Upper lobe of right lung (tissue), 1 donor: ENCODE results near the gene CDIPT. TPM values are rescaled to one million over a fixed set of nuclear protein-coding genes. Genes with fewer than 3 reads are reported as not detected.
"Not testable (repeated sequence)": the region's sequence is repeated elsewhere in the genome, so short reads cannot be mapped to it uniquely, and the experiment has no call there.

Experiments used
- ATAC-seq: fragments of 200-7000 bp; cut with Tn5 transposase; one replicate; pipeline ENCODE4 v1.9.1; 2020; ENCODE audit warnings: mild to moderate bottlenecking, moderate library complexity
- DNase-seq: peaks from one replicate; pipeline ENCODE4 v3.0.0-alpha.2; 2020
- H3K27ac ChIP-seq: fragments of 200-600 bp; one replicate; pipeline ENCODE4 v1.8.0; 2022
- H3K27me3 ChIP-seq: fragments of 200-600 bp; one replicate; pipeline ENCODE4 v1.8.0; 2022; ENCODE audit warnings: mild to moderate bottlenecking
- H3K36me3 ChIP-seq: fragments of 200-600 bp; one replicate; pipeline ENCODE4 v1.8.0; 2022
- H3K4me1 ChIP-seq: fragments of 200-600 bp; one replicate; pipeline ENCODE4 v1.8.0; 2022
- H3K4me3 ChIP-seq: fragments of 200-600 bp; one replicate; pipeline ENCODE4 v1.8.0; 2022; ENCODE audit warnings: mild to moderate bottlenecking
- H3K9me3 ChIP-seq: fragments of 200-600 bp; one replicate; pipeline ENCODE4 v1.8.0; 2022
- intact Hi-C: fragments of 100-400 bp; cut with DNase I; formaldehyde crosslinking; loops from one replicate; pipeline ENCODE4 v1.11.0; 2022
- total RNA-seq: library from RNA; stranded (reverse); fragmentation: NEBNext Ultra II Directional; extraction: Animal tissue kit (Norgen Biotek cat#: 25700); gene quantifications from one replicate; pipeline ENCODE4 v1.2.1, GENCODE V29; 2021
- TF ChIP-seq, protein P1 (sequence below): fragments of 200-600 bp; IDR thresholded peaks from one replicate; pipeline ENCODE4 v1.8.0; 2022; ENCODE audit warnings: antibody characterized with exemption
- donor health status: DM: no; HTN: yes; CAD: no; lungs with severe emphysema.

The CDIPT gene
- total RNA-seq, 1 donor from 2014 or later: 83.2 TPM

DNA sequence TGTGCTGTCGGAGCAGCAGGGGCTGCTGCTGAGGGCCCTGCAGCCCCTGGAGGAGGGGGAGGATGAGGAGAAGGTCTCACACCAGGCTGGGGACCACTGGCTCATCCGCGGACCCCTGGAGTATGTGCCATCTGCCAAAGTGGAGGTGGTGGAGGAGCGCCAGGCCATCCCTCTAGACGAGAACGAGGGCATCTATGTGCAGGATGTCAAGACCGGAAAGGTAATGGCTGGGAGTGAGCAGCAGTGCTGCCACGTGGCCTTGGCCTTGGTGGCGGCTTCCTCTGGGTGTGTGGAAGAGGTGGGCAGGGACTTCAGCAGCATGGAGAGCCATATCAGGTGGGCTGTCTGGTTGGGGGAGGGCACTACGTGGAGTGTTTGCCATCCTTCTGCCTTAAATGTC, 22.8 kb downstream of the CDIPT start:
- no peak for ATAC-seq
- H3K9me3 ChIP-seq: no peaks in the 10 kb centered on the region
- DNase-seq: no peak
- no peak overlapping the region for H3K27ac ChIP-seq
- no peaks in the 10 kb centered on the region for H3K4me1 ChIP-seq
- peaks cover 97% of the 10 kb centered on the region for H3K36me3 ChIP-seq
- no peaks in the 10 kb centered on the region for H3K27me3 ChIP-seq
- intact Hi-C loops: no loop called here
- no peak overlapping the region for H3K4me3 ChIP-seq
- TF ChIP-seq, protein P1, sequence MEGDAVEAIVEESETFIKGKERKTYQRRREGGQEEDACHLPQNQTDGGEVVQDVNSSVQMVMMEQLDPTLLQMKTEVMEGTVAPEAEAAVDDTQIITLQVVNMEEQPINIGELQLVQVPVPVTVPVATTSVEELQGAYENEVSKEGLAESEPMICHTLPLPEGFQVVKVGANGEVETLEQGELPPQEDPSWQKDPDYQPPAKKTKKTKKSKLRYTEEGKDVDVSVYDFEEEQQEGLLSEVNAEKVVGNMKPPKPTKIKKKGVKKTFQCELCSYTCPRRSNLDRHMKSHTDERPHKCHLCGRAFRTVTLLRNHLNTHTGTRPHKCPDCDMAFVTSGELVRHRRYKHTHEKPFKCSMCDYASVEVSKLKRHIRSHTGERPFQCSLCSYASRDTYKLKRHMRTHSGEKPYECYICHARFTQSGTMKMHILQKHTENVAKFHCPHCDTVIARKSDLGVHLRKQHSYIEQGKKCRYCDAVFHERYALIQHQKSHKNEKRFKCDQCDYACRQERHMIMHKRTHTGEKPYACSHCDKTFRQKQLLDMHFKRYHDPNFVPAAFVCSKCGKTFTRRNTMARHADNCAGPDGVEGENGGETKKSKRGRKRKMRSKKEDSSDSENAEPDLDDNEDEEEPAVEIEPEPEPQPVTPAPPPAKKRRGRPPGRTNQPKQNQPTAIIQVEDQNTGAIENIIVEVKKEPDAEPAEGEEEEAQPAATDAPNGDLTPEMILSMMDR: no peak

DNA sequence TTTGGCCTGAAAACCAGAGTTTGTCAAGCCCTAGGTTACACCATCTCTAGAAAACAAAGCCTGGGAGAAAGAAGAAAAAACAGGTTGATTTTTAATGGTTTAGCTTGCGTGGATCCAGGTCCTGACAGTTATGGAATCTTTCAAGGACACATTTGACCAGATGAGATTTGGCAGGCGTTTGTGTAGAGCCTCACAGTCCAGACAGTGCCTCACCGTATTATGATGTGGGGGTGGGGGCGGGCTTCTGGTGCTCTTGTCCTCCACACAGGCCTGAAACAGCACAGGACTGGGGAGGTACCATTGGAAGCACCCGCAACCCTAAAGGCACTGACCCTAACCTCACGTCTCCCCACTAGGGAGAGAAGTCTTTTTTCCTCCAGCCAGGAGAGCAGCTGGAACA, 23.2 kb downstream of the CDIPT start:
- TF ChIP-seq, protein P1: no peak
- H3K4me3 ChIP-seq: no peak overlapping the region
- H3K4me1 ChIP-seq: no peaks in the 10 kb centered on the region
- H3K36me3 ChIP-seq: peaks cover 97% of the 10 kb centered on the region
- no peak for DNase-seq
- H3K9me3 ChIP-seq: no peaks in the 10 kb centered on the region
- no peaks in the 10 kb centered on the region for H3K27me3 ChIP-seq
- no peak overlapping the region for H3K27ac ChIP-seq
- ATAC-seq: no peak
- intact Hi-C loops: no loop called here

DNA sequence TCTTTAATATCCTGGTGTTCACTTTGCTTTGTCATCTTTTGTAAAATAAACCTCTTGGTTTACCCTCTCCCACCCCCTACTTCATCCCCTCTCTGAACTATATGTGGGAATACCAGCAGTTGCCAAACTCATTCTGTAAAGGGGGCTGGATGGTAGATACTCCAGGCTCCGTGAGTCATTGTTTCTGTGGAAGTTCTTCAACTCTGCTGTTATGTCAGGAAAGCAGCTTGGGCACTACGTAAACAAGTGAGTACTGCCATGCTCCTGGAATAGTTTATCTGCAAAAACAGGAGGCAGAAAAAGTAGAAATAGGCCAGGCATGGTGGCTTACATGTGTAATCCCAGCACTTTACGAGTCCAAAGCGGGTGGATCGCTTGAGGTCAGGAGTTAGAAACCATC, 25.2 kb downstream of the CDIPT start:
- ATAC-seq: no peak
- Histone ChIP-seq H3K4me3 (no peak overlapping the region), H3K4me1 (no peaks in the 10 kb centered on the region), H3K27me3 (no peaks in the 10 kb centered on the region), H3K9me3 (no peaks in the 10 kb centered on the region), H3K27ac (no peak overlapping the region), H3K36me3 (peaks cover 100% of the 10 kb centered on the region)
- TF ChIP-seq, protein P1: no peak
- intact Hi-C loops: no loop called here
- DNase-seq: no peak

DNA sequence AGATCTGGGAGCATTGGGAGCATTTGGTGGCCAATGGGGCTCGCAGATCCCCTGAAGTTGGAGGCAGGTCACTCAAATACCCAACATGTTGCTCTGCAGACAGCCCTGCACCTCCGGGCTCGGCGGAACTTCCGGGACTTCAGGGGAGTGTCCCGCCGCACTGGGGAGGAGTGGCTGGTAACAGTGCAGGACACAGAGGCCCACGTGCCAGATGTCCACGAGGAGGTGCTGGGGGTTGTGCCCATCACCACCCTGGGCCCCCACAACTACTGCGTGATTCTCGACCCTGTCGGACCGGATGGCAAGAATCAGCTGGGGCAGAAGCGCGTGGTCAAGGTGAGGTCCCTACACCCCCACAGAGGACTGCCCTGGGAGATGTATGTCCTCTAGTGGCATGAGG, 26.4 kb downstream of the CDIPT start:
- Histone ChIP-seq H3K4me1 (no peaks in the 10 kb centered on the region), H3K27me3 (no peaks in the 10 kb centered on the region), H3K36me3 (peaks cover 100% of the 10 kb centered on the region), H3K9me3 (no peaks in the 10 kb centered on the region), H3K27ac (no peak overlapping the region), H3K4me3 (no peak overlapping the region)
- DNase-seq (no peak), ATAC-seq (no peak)
- TF ChIP-seq, protein P1: no peak
- intact Hi-C loops: no loop called here

DNA sequence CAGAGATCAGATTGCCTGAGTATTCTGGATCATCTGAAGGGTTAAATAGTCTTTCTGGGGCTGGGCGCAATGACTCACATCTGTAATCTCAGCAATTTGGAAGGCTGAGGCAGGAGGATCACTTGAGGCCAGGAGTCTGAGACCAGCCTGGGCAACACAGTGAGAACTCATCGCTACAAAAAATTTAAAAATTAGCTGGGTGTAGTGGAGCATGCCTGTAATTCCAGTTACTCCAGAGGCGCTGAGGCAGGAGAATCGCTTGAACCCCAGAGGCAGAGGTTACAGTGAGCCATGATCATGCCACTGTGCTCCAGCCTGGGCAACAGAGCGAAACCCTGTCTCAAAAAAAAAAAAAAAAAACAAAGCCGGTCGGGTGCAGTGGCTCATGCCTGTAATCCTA, 27.1 kb downstream of the CDIPT start:
- H3K4me1 ChIP-seq: no peaks in the 10 kb centered on the region
- ATAC-seq (no peak), DNase-seq (no peak)
- H3K4me3 ChIP-seq: no peak overlapping the region
- TF ChIP-seq, protein P1: no peak
- no peaks in the 10 kb centered on the region for H3K9me3 ChIP-seq
- intact Hi-C loops: no loop called here
- H3K27ac ChIP-seq: no peak overlapping the region
- H3K27me3 ChIP-seq: no peaks in the 10 kb centered on the region
- peaks cover 100% of the 10 kb centered on the region for H3K36me3 ChIP-seq

DNA sequence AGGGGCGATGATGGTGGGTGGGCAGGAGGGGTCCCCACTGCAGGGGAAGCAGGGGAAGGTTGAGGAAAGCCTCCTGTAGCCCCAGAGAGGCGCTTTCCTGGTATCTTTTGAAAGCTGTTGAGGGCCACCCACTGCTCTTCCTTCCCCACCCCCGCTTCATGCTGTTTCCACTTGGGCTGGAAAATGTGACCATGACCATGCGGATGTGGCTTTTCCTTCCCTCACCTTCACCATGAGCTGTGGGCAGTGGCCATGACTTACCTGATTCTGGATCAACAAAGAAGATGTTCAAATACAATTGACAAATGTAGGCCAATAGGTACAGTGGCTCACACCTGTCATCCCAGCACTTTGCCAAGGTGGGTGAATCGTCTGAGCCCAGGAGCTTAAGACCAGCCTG, 28.9 kb downstream of the CDIPT start:
- intact Hi-C loops: no loop called here
- no peak overlapping the region for H3K4me3 ChIP-seq
- H3K27me3 ChIP-seq: no peaks in the 10 kb centered on the region
- no peak overlapping the region for H3K27ac ChIP-seq
- H3K36me3 ChIP-seq: peaks cover 92% of the 10 kb centered on the region
- TF ChIP-seq, protein P1: no peak
- DNase-seq: no peak
- H3K9me3 ChIP-seq: no peaks in the 10 kb centered on the region
- ATAC-seq: no peak
- H3K4me1 ChIP-seq: peaks cover 2% of the 10 kb centered on the region

DNA sequence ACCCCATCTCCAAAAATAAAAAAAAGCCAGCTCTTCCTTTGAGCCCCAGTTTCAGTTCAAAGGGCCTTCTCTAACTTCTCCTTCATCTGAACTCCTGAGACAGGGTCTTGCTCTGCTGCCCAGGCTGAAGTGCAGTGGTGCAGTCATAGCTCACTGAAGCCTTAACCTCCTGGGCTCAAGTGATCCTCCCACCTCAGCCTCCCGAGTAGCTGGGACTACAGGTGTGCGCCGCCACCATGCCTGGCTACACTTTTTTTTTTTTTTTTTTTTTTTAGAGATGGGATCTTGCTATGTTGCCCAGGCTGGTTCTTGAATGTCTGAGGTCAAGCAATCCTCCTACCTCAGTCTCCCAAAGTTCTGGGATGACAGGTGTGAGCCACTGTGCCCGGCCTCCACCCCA, 29.8 kb downstream of the CDIPT start:
- DNase-seq, intact Hi-C loops, H3K27ac ChIP-seq, H3K27me3 ChIP-seq, H3K4me3 ChIP-seq, ATAC-seq, H3K9me3 ChIP-seq, H3K4me1 ChIP-seq: not testable (repeated sequence)
- H3K36me3 ChIP-seq: peaks cover 84% of the 10 kb centered on the region
